Body of pancreas (tissue), 4 donors: ENCODE data around the gene TCEAL4.

Experiments
- POLR2A ChIP-seq, 3 donors: fragments of 450-650 bp; IDR thresholded peaks; one replicate each; pipeline ENCODE4 v1.6.1; 2016; ENCODE audit warnings: antibody characterized with exemption in 3 of 3, mild to moderate bottlenecking in 2 of 3
- TF ChIP-seq, protein P1 (sequence below), 7 experiments: fragments of 450-650 bp in 4 of 7; fragments of 200-600 bp in 3 of 7; sonication (generic) in 3 of 7; IDR thresholded peaks; one replicate each; pipeline ENCODE4 v1.5.1; 2016 to 2019; ENCODE audit warnings: antibody characterized with exemption in 7 of 7

DNA sequence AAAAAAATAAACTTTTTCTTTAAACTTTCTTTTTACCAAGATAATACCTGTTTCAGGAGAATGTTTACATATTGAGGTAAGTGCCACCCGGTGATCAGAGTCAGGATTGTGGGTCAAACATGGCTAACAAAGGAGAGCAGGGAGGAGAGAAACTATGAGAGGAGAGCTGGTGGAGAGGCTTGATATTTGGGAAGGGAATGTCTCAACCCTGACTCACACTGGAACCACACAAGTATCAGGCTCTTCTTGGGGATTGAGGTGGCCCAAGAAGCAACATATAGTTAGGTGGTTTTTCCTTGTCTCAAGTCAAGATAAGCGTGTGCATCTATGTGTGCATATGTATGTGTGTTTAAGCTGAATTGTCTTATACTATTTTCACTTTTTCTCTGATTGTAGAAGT lies 50.1 kb downstream of the TCEAL4 start:
- TF ChIP-seq, protein P1, sequence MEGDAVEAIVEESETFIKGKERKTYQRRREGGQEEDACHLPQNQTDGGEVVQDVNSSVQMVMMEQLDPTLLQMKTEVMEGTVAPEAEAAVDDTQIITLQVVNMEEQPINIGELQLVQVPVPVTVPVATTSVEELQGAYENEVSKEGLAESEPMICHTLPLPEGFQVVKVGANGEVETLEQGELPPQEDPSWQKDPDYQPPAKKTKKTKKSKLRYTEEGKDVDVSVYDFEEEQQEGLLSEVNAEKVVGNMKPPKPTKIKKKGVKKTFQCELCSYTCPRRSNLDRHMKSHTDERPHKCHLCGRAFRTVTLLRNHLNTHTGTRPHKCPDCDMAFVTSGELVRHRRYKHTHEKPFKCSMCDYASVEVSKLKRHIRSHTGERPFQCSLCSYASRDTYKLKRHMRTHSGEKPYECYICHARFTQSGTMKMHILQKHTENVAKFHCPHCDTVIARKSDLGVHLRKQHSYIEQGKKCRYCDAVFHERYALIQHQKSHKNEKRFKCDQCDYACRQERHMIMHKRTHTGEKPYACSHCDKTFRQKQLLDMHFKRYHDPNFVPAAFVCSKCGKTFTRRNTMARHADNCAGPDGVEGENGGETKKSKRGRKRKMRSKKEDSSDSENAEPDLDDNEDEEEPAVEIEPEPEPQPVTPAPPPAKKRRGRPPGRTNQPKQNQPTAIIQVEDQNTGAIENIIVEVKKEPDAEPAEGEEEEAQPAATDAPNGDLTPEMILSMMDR (IDR thresholded peaks at IDR 0.05) = no peak
- no peak for TF ChIP-seq POLR2A (IDR thresholded peaks at IDR 0.05)
